Lower leg skin (tissue), 4 donors: ENCODE data around the gene DISC1. TPM values are rescaled to one million over a fixed set of nuclear protein-coding genes. Genes with fewer than 3 reads are reported as not detected.

Experiments used
- DNase-seq, 2 donors: peaks; one replicate each; pipeline ENCODE4 v3.0.0-alpha.2; 2019; ENCODE audit warnings: low spot score in 2 of 2
- H3K4me3 ChIP-seq: fragments of 200-600 bp; sonication (generic); 2 replicates; pipeline ENCODE4 v1.5.1; 2017; ENCODE audit warnings: mild to moderate bottlenecking, low read depth; ENCODE audit not compliant: poor library complexity, severe bottlenecking
- CTCF ChIP-seq, 3 donors: fragments of 450-650 bp; IDR thresholded peaks; one replicate each; pipeline ENCODE4 v1.5.1; 2016; ENCODE audit warnings: antibody characterized with exemption in 3 of 3, mild to moderate bottlenecking in 3 of 3, moderate library complexity in 2 of 3
- POLR2A ChIP-seq, 2 donors: fragments of 450-650 bp; IDR thresholded peaks; one replicate each; pipeline ENCODE4 v1.6.1; 2016 to 2017; ENCODE audit warnings: antibody characterized with exemption in 2 of 2, mild to moderate bottlenecking in 1 of 2, moderate library complexity in 1 of 2
- WGBS, 2 donors: methylation state at CpG; one replicate each; pipeline ENCODE4 v1.1.5; 2018; 5-methylcytosine and 5-hydroxymethylcytosine counted together
- intact Hi-C: fragments of 100-400 bp; cut with DNase I; formaldehyde crosslinking; loops from one replicate; pipeline ENCODE4 v1.15.0; 2023; ENCODE audit warnings: low total_unique reads
- total RNA-seq, 4 donors: library from RNA; depleted of rRNA; stranded (reverse); fragments of >200 nt; gene quantifications; one replicate each; pipeline ENCODE4 v1.1.0, GENCODE V29; 2016

DISC1 gene
- total RNA-seq, 4 donors from 2014 or later, result 1.6 to 7.4 (median 3.5) TPM

GRCh38 chr1:231594749-231595148 is 31.8 kb upstream of the DISC1 start:
- 81 to 87% methylated on average over 4 of the region's 4 CpGs for WGBS, 2 donors
- TF ChIP-seq CTCF (IDR thresholded peaks at IDR 0.05), result no peak
- H3K4me3 ChIP-seq, result no peak overlapping the region
- intact Hi-C loops, result loop anchor here (5.0 kb wide), 1 partner anchor 237 kb away; no protein-coding TSS in a partner anchor
- no peak for DNase-seq

GRCh38 chr1:231596337-231596791 is 30.2 kb upstream of the DISC1 start:
- 34 to 42% methylated on average over 5 of the region's 5 CpGs for WGBS, 2 donors
- no peak for TF ChIP-seq POLR2A (IDR thresholded peaks at IDR 0.05)
- TF ChIP-seq CTCF (IDR thresholded peaks at IDR 0.05), result no peak
- intact Hi-C loops, result no loop called here
- no peak for DNase-seq
- H3K4me3 ChIP-seq, result no peak overlapping the region

GRCh38 chr1:231597971-231598370 is 28.6 kb upstream of the DISC1 start:
- no peak for TF ChIP-seq CTCF (IDR thresholded peaks at IDR 0.05)
- no peak for TF ChIP-seq POLR2A (IDR thresholded peaks at IDR 0.05)
- WGBS, 2 donors, result 75 to 85% methylated on average over 1 of the region's 1 CpG
- no peak overlapping the region for H3K4me3 ChIP-seq
- intact Hi-C loops, result no loop called here
- DNase-seq, result no peak

DNA sequence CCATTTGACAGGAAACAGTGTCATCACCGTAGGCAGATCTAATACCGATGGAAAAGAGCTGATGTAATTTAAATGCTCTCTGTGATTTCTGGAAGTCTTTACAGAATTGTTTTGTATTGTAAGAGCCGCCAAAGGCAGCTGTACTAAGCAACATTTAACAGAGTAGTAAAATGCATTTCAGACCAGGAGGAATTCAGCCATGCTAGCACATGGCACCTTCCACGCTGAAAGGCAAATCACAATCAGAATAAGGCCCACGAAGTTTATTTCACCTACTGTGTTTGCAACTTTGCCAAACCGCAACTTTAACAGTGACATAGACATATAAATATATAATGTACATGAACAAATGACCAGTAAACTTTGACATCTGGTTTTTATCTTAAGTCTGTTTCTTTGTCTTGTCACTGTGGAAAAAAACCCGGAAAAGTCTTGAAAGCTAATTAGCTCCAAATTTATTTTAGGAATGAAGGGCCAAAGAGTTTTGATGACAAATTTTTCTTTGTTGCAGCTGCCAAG is 26.1 kb upstream of the DISC1 start:
- TF ChIP-seq CTCF (IDR thresholded peaks at IDR 0.05) (no peak), POLR2A (IDR thresholded peaks at IDR 0.05) (no peak)
- H3K4me3 ChIP-seq, result no peak overlapping the region
- DNase-seq, result no peak
- intact Hi-C loops, result no loop called here
- WGBS, 2 donors, result 34 to 46% methylated on average over 7 of the region's 7 CpGs

GRCh38 chr1:231601824-231602672 is 24.5 kb upstream of the DISC1 start:
- no peak for DNase-seq

More at GRCh38 chr1:231601824-231602672, 24.5 kb upstream of the DISC1 start:
- WGBS, 2 donors, result 38 to 42% methylated on average over 5 of the region's 5 CpGs
- no peak for TF ChIP-seq POLR2A (IDR thresholded peaks at IDR 0.05)
- no peak for TF ChIP-seq CTCF (IDR thresholded peaks at IDR 0.05)
- no peak overlapping the region for H3K4me3 ChIP-seq
- intact Hi-C loops, result no loop called here
